ACC112 (cell line): ENCODE results near the gene DOCK2.

Source experiments
- H2AFZ ChIP-seq: fragments of 200-600 bp; sonication (generic); one replicate; pipeline ENCODE4 v1.6.0; 2017; ENCODE audit warnings: antibody characterized with exemption, low read length; ENCODE audit not compliant: unreplicated experiment
- H3K27ac ChIP-seq: fragments of 200-600 bp; sonication (generic); 2 replicates; pipeline ENCODE4 v1.5.1; 2014; ENCODE audit warnings: low read depth, mild to moderate bottlenecking, antibody characterized with exemption, low read length, moderate library complexity
- H3K27me3 ChIP-seq: fragments of 200-600 bp; sonication (generic); 2 replicates; pipeline ENCODE4 v1.6.1; 2014; ENCODE audit warnings: mild to moderate bottlenecking, antibody characterized with exemption, low read length, moderate library complexity, mixed read lengths; ENCODE audit not compliant: insufficient read depth
- H3K36me3 ChIP-seq: fragments of 200-600 bp; sonication (generic); 2 replicates; pipeline ENCODE4 v1.6.1; 2016; ENCODE audit warnings: mild to moderate bottlenecking, antibody characterized with exemption, low read length, moderate library complexity, mixed read lengths; ENCODE audit not compliant: insufficient read depth
- H3K4me1 ChIP-seq: fragments of 200-600 bp; sonication (generic); one replicate; pipeline ENCODE4 v1.6.1; 2016; ENCODE audit warnings: low read length, mixed read lengths; ENCODE audit not compliant: insufficient read depth, unreplicated experiment, control insufficient read depth
- H3K4me3 ChIP-seq: fragments of 200-600 bp; sonication (generic); 2 replicates; pipeline ENCODE4 v1.5.1; 2014; ENCODE audit warnings: mild to moderate bottlenecking, low read depth, low read length
- H3K79me2 ChIP-seq: fragments of 200-600 bp; sonication (generic); one replicate; pipeline ENCODE4 v1.6.0; 2016; ENCODE audit warnings: low read length; ENCODE audit not compliant: control insufficient read depth, unreplicated experiment, insufficient read depth

The DOCK2 gene

DNA sequence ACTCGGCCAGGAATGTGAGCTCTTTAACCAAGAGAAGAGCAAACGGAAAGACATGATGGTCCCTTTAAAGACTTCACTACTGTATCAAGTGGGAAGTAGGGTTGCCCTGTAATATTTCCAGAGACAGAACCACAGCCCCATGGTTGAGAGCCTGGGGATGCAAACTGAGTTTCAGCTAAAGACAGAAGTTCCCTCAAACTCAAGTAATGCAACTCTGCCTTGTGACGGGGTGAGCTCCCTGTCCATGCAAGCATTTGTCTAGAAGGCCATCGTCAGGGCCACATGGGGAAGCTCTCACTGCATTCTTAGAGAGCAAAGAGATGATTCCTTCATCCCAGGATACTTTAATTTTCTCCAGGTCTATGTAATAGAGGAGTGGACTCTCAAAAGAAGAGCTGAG is 260.4 kb downstream of the DOCK2 start:
- Histone ChIP-seq H3K36me3 (no peaks in the 10 kb centered on the region), H3K79me2 (no peaks in the 10 kb centered on the region), H3K4me1 (peaks cover 14% of the 10 kb centered on the region), H2AFZ (no peak overlapping the region), H3K27me3 (no peaks in the 10 kb centered on the region), H3K27ac (no peak overlapping the region), H3K4me3 (no peak overlapping the region)

- H3K4me3 ChIP-seq = no peak overlapping the region
- no peaks in the 10 kb centered on the region for H3K4me1 ChIP-seq
- no peak overlapping the region for H2AFZ ChIP-seq
- no peaks in the 10 kb centered on the region for H3K27me3 ChIP-seq
- H3K79me2 ChIP-seq = no peaks in the 10 kb centered on the region
- no peak overlapping the region for H3K27ac ChIP-seq
- H3K36me3 ChIP-seq = no peaks in the 10 kb centered on the region
Observed at GRCh38 chr5:169901896-169902295, 264.8 kb downstream of the DOCK2 start.

GRCh38 chr5:169904059-169904458 is 267.0 kb downstream of the DOCK2 start:
- H3K27ac ChIP-seq = no peak overlapping the region
- H3K27me3 ChIP-seq = no peaks in the 10 kb centered on the region
- H3K4me1 ChIP-seq = no peaks in the 10 kb centered on the region
- H3K4me3 ChIP-seq = no peak overlapping the region
- no peaks in the 10 kb centered on the region for H3K36me3 ChIP-seq
- no peaks in the 10 kb centered on the region for H3K79me2 ChIP-seq
- H2AFZ ChIP-seq = no peak overlapping the region

- H3K27ac ChIP-seq = no peak overlapping the region
- no peaks in the 10 kb centered on the region for H3K79me2 ChIP-seq
- H3K4me3 ChIP-seq = no peak overlapping the region
- no peak overlapping the region for H2AFZ ChIP-seq
- H3K4me1 ChIP-seq = no peaks in the 10 kb centered on the region
- no peaks in the 10 kb centered on the region for H3K36me3 ChIP-seq
- no peaks in the 10 kb centered on the region for H3K27me3 ChIP-seq
Observed at GRCh38 chr5:169904508-169904907, 267.4 kb downstream of the DOCK2 start.

DNA sequence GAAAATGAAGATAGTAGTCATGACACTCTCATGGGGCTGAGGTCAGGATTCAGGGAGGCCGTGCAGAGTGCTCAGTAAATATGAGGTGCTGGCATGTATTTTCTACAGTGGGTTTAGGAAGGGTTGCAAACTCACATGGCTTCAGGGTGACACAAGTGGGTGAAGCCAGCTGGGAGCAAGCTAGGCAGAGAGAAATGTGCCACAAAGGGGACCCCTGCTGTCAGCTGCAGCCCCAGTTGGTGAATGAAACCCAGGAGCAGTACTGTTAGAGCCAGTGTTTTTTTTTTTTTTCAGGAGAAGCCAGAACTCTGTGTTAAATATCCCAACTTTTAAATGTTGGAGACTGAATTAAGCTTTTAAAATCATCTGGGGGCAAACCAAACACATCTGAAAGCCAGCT is 267.9 kb downstream of the DOCK2 start:
- Histone ChIP-seq H3K4me1 (no peaks in the 10 kb centered on the region), H3K4me3 (no peak overlapping the region), H3K79me2 (no peaks in the 10 kb centered on the region), H3K27ac (no peak overlapping the region), H3K27me3 (no peaks in the 10 kb centered on the region), H3K36me3 (no peaks in the 10 kb centered on the region), H2AFZ (no peak overlapping the region)

- Histone ChIP-seq H3K4me3 (no peak overlapping the region), H3K36me3 (no peaks in the 10 kb centered on the region), H2AFZ (no peak overlapping the region), H3K27me3 (no peaks in the 10 kb centered on the region), H3K79me2 (no peaks in the 10 kb centered on the region), H3K4me1 (no peaks in the 10 kb centered on the region), H3K27ac (no peak overlapping the region)
Observed at GRCh38 chr5:169906745-169907649, 269.9 kb downstream of the DOCK2 start.

- H3K4me3 ChIP-seq = no peak overlapping the region
- no peaks in the 10 kb centered on the region for H3K36me3 ChIP-seq
- H3K27ac ChIP-seq = no peak overlapping the region
- no peak overlapping the region for H2AFZ ChIP-seq
- H3K4me1 ChIP-seq = no peaks in the 10 kb centered on the region
- H3K79me2 ChIP-seq = no peaks in the 10 kb centered on the region
- no peaks in the 10 kb centered on the region for H3K27me3 ChIP-seq
Observed at GRCh38 chr5:169908864-169909263, 271.8 kb downstream of the DOCK2 start.

GRCh38 chr5:169909945-169910344 is 272.9 kb downstream of the DOCK2 start:
- Histone ChIP-seq H3K4me3 (no peak overlapping the region), H3K79me2 (no peaks in the 10 kb centered on the region), H2AFZ (no peak overlapping the region), H3K27me3 (no peaks in the 10 kb centered on the region), H3K36me3 (no peaks in the 10 kb centered on the region), H3K4me1 (no peaks in the 10 kb centered on the region), H3K27ac (no peak overlapping the region)

DNA sequence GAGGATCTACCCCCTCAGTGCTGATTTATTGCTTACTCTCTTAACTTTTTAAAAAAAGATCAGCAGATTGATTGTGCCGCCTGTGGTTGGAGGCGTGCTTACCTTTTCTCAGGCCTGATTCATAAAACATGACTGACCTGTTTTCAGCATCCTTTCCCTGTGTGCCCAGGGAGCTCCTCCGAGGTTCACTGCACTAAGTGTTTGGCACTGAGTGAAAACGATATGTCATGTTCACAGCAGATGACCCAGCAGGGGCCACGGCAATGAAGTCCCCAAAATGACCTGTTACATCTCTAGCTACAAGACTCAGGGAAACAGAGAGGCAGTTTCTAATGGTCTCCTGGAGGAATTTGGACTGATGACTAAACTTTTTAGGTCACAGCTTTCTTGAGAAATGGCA is 273.3 kb downstream of the DOCK2 start:
- H3K36me3 ChIP-seq = no peaks in the 10 kb centered on the region
- H3K79me2 ChIP-seq = no peaks in the 10 kb centered on the region
- no peak overlapping the region for H3K4me3 ChIP-seq
- no peak overlapping the region for H3K27ac ChIP-seq
- no peaks in the 10 kb centered on the region for H3K4me1 ChIP-seq
- no peaks in the 10 kb centered on the region for H3K27me3 ChIP-seq
- no peak overlapping the region for H2AFZ ChIP-seq

DNA sequence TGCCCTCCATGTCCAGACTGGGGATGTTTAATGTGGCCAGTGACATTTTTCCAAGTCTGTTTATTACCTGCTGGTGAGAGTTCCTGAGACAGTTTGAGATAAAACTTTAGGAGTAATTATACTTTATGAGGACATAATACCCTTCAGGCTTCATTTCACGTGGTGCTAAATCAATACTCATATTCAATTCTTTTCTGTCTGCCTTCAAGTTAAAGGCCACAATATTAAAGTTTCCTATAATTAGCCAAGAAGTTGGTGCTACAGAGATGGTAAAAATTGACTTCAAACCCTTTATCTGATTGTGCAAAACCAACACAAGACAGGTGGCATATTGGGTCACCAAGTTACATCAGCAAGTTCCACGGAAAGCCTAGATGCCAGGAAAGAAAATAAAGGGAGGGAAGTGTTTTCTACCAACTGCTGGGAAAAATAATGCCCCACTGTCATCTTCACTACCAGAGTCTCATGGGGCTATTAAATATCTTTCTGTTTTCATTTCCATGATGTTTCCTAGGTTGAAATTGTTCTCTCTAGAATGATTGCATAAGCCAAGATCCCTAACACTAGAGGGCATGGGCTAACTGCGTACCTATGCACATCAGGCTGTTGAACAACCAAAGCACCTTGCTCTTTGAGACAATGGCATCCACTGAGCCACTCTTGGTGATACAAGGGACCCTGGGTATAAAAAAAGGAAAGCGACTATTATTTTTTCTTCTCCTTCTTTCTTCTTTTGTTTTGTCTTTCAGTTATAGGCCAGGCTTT is 274.6 kb downstream of the DOCK2 start:
- H3K36me3 ChIP-seq = no peaks in the 10 kb centered on the region
- H2AFZ ChIP-seq = no peak overlapping the region
- no peaks in the 10 kb centered on the region for H3K27me3 ChIP-seq
- no peak overlapping the region for H3K4me3 ChIP-seq
- H3K79me2 ChIP-seq = no peaks in the 10 kb centered on the region
- no peak overlapping the region for H3K27ac ChIP-seq
- no peaks in the 10 kb centered on the region for H3K4me1 ChIP-seq

DNA sequence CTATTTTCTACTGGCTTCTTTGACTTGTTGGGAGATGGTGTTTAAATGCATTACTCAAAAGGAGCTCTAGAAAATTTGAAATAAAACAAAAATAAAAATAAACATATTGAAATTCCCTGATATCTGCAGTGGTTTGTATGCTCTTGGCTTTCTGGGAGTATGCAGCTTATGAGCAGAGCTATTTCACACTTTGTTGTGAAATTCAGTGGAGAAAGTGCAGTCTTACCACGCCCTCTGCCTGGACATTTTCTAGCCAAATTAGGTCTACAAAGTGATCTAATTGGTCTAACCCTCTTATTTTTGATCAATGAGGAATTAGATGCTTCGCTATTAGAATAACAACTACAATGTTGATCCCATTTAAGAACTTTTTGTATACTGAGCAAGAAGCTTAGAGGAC is 276.4 kb downstream of the DOCK2 start:
- peaks cover 8% of the 10 kb centered on the region for H3K4me1 ChIP-seq
- H3K79me2 ChIP-seq = no peaks in the 10 kb centered on the region
- H3K27me3 ChIP-seq = no peaks in the 10 kb centered on the region

More for the DNA sequence above, 276.4 kb downstream of the DOCK2 start:
- Histone ChIP-seq H3K4me3 (no peak overlapping the region), H2AFZ (no peak overlapping the region), H3K27ac (no peak overlapping the region), H3K36me3 (no peaks in the 10 kb centered on the region)
